MG63 (cell line): ENCODE results near the gene GNAS. TPM values are rescaled to one million over a fixed set of nuclear protein-coding genes. Genes with fewer than 3 reads are reported as not detected.
A peak's percentile ranks its signal among the peaks of the same experiment; 100 is the strongest.
"Not testable (repeated sequence)": the region's sequence is repeated elsewhere in the genome, so short reads cannot be mapped to it uniquely, and the experiment has no call there.

Source experiments
- DNase-seq: peaks from one replicate; pipeline ENCODE4 v3.0.0-alpha.2; 2020
- H3K27me3 ChIP-seq: fragments of 250-450 bp; sonication (Bioruptor Pico); 2 replicates; pipeline ENCODE4 v1.5.1; 2020; ENCODE audit warnings: mild to moderate bottlenecking, moderate library complexity
- H3K36me3 ChIP-seq: fragments of 250-450 bp; sonication (Bioruptor Pico); 2 replicates; pipeline ENCODE4 v1.5.1; 2020; ENCODE audit warnings: mild to moderate bottlenecking, moderate library complexity
- H3K4me3 ChIP-seq: fragments of 250-450 bp; sonication (Bioruptor Pico); 2 replicates; pipeline ENCODE4 v1.5.1; 2020; ENCODE audit warnings: mild to moderate bottlenecking, moderate library complexity
- H3K9me3 ChIP-seq: fragments of 250-450 bp; sonication (Bioruptor Pico); 2 replicates; pipeline ENCODE4 v1.5.1; 2020; ENCODE audit warnings: mild to moderate bottlenecking, moderate library complexity
- total RNA-seq: library from RNA; depleted of rRNA; stranded (reverse); fragments of >200 nt; shearing (Covaris generic); gene quantifications from 2 replicates; pipeline ENCODE4 v1.2.3, GENCODE V29; 2014; ENCODE audit warnings: low replicate concordance

GNAS gene
- total RNA-seq, 1 experiment from 2014 or later: 560 TPM

GRCh38 chr20:58822748-58823730, 29.5 kb upstream of the GNAS start:
- no peak overlapping the region for H3K4me3 ChIP-seq
- H3K27me3 ChIP-seq: no peaks in the 10 kb centered on the region
- H3K36me3 ChIP-seq: peaks cover 3% of the 10 kb centered on the region
- DNase-seq: no peak
- no peaks in the 10 kb centered on the region for H3K9me3 ChIP-seq

DNA sequence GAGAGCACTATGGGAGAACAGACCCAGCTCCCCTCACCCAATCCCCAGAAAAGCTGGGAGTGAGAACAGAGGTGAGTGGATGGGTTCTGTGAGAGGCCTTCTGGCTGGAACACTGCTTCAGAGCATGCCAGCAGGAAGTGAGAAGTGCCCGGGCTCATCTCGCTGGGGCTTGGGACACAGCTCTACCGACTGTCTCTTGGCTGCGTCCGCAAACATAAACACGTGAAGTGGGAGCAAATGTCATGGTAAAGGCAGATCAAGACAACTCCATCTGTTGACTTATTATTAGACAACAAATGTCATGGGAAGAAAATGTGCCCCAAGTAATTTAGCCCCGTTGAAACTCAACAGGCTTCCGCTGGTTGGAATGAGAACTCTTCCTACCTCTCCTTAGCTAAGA, 27.7 kb upstream of the GNAS start:
- H3K4me3 ChIP-seq: no peak overlapping the region
- H3K27me3 ChIP-seq: no peaks in the 10 kb centered on the region
- peaks cover 3% of the 10 kb centered on the region for H3K36me3 ChIP-seq
- DNase-seq: no peak
- no peaks in the 10 kb centered on the region for H3K9me3 ChIP-seq

GRCh38 chr20:58825450-58825849, 27.1 kb upstream of the GNAS start:
- H3K36me3 ChIP-seq: peaks cover 3% of the 10 kb centered on the region
- H3K9me3 ChIP-seq: no peaks in the 10 kb centered on the region
- DNase-seq: no peak
- no peaks in the 10 kb centered on the region for H3K27me3 ChIP-seq
- H3K4me3 ChIP-seq: no peak overlapping the region

- H3K4me3 ChIP-seq: no peak overlapping the region
- no peaks in the 10 kb centered on the region for H3K27me3 ChIP-seq
- H3K9me3 ChIP-seq: no peaks in the 10 kb centered on the region
- peaks cover 3% of the 10 kb centered on the region for H3K36me3 ChIP-seq
- no peak for DNase-seq
Observed at GRCh38 chr20:58826271-58826670, 26.2 kb upstream of the GNAS start.

DNA sequence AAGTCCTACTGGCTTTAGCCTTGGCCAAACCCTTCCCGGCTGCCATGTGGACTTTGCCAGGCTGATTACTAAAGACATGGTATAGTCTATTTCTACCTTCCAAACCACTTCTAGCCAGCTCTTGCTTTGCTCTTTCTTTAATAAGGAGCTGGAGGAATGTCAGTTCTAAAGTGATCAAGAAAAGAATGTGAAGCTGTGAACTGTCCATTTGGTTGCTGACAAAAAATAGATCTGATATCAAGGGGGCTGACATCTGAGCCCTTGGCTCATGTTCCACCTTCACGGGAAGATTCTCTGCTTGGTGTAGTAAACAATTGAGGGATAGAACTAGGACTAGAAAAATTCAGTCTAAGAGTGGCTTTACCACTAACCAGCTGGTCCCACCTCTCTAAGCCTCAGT, 24.4 kb upstream of the GNAS start:
- peaks cover 3% of the 10 kb centered on the region for H3K36me3 ChIP-seq
- H3K27me3 ChIP-seq: peaks cover 5% of the 10 kb centered on the region
- no peak overlapping the region for H3K4me3 ChIP-seq
- DNase-seq: no peak
- no peaks in the 10 kb centered on the region for H3K9me3 ChIP-seq

DNA sequence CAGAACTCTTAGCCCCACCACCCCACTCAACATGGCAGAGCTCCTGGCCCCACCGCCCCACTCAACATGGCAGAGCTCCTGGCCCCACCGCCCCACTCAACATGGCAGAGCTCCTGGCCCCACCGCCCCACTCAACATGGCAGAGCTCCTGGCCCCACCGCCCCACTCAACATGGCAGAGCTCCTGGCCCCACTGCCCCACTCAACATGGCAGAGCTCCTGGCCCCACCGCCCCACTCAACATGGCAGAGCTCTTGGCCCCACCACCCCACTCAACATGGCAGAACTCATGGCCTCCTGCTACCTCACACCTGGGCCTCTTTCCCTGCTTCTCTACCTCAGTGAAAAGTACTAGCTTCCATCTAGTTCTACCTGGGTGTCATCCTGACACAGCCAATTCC, 23.7 kb upstream of the GNAS start:
- H3K27me3 ChIP-seq, H3K9me3 ChIP-seq, H3K4me3 ChIP-seq, DNase-seq, H3K36me3 ChIP-seq: not testable (repeated sequence)

GRCh38 chr20:58829531-58829941, 23.0 kb upstream of the GNAS start:
- H3K9me3 ChIP-seq: no peaks in the 10 kb centered on the region
- no peak overlapping the region for H3K4me3 ChIP-seq
- DNase-seq: peak; percentile 66

GRCh38 chr20:58832457-58832856, 20.1 kb upstream of the GNAS start:
- H3K9me3 ChIP-seq: no peaks in the 10 kb centered on the region
- H3K4me3 ChIP-seq: no peak overlapping the region
- H3K36me3 ChIP-seq: peaks cover 3% of the 10 kb centered on the region; the same call in 1 of the 2 replicates
- peaks cover 14% of the 10 kb centered on the region for H3K27me3 ChIP-seq
- no peak for DNase-seq

More at GRCh38 chr20:58829531-58829941, 23.0 kb upstream of the GNAS start:
- Histone ChIP-seq H3K27me3 (peaks cover 5% of the 10 kb centered on the region), H3K36me3 (peaks cover 3% of the 10 kb centered on the region)

DNA sequence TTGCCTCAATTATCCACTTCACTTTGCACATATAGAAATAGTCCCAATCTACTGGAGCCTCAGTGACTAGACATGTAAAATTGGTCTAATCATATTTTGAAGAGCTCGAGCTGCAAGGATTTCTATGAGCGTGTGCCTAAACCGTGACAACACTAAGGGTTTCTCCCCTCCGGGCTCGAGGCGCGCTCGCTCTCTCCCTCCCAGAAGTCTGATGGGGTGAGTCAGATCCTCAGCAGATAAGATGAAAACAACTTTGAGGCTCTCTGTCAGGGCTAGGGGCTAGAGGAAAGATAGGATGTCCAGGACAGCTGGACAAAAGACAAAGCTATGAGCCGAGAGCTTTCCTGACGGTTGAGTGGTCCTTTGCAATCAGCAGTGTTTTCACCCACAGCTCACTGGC, 18.6 kb upstream of the GNAS start:
- peaks cover 15% of the 10 kb centered on the region for H3K27me3 ChIP-seq
- no peaks in the 10 kb centered on the region for H3K9me3 ChIP-seq
- no peaks in the 10 kb centered on the region for H3K36me3 ChIP-seq
- DNase-seq: no peak
- H3K4me3 ChIP-seq: no peak overlapping the region

DNA sequence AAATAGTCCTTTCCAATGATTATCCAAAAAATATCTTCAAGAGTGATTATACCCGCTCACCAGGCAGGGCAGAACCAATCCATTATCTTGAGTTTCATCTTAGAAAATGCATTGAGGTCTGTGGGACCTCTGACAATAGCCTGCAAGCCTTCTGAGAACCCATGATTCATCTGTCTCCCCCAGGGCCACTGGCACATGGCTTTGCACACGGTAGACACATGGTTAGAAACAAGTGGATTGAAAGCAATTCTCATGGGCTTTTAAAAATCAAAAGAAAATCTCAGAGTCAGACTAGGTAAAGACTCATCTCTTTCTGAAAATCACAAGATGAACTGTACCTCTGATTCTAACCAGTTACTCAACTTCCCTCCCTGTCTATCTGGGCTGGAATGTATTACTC, 17.3 kb upstream of the GNAS start:
- DNase-seq: no peak
- H3K4me3 ChIP-seq: no peak overlapping the region
- peaks cover 28% of the 10 kb centered on the region for H3K27me3 ChIP-seq

DNA sequence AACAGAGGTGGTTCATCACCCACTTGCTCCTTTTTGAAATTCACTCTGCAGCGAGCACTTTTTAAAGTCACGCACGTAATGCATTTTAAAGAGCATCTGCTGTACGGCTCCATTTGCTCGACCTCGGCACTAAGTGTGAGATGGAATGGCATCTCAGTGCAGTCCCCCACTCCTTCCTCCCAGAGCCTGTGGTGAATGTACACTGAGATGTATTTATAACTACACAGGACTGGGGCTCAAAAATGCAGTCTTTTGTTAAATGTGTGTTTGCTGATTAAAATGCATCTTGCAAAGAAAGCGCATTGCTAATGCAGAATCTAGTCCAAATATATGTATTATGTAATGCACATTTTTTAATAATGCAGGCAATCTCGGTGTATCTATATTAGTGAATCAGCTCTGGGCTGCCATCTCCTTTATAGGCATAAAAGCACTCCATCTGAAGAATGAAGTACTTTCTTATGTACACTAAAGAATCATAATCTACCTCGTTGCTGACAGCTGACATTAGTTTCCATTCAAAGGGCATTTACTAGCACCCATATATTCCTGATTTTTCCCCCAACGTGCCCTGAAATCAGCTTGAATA, 15.8 kb upstream of the GNAS start:
- peaks cover 43% of the 10 kb centered on the region for H3K27me3 ChIP-seq

More for the DNA sequence above, 17.3 kb upstream of the GNAS start:
- Histone ChIP-seq H3K36me3 (no peaks in the 10 kb centered on the region), H3K9me3 (no peaks in the 10 kb centered on the region)

DNA sequence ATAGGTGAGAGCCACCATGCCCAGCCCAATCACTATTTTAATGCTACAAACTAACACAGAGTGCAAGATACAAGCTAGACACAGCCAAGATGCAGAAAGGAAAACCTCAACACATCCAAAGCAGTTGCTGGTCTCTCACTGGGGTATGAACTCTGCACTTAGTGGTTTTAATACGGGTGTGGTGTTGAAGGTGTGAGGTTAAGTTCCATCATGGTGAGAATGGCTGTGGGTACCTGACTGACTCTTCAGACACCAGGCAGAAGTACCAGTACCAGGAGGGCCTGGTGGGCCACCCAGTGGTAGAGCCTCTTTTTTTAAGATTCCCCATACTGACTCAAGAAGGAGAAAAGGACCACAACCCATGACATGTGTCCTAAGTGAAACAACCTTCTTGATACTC, 14.8 kb upstream of the GNAS start:
- no peak for DNase-seq
- Histone ChIP-seq H3K36me3 (no peaks in the 10 kb centered on the region), H3K4me3 (no peak overlapping the region), H3K27me3 (peaks cover 45% of the 10 kb centered on the region), H3K9me3 (no peaks in the 10 kb centered on the region)

More for the DNA sequence above, 15.8 kb upstream of the GNAS start:
- no peaks in the 10 kb centered on the region for H3K36me3 ChIP-seq
- H3K4me3 ChIP-seq: no peak overlapping the region
- no peaks in the 10 kb centered on the region for H3K9me3 ChIP-seq
- DNase-seq: no peak

- Histone ChIP-seq H3K9me3 (no peaks in the 10 kb centered on the region), H3K27me3 (peaks cover 45% of the 10 kb centered on the region), H3K4me3 (no peak overlapping the region), H3K36me3 (no peaks in the 10 kb centered on the region)
- DNase-seq: no peak
Observed at GRCh38 chr20:58838174-58838573, 14.3 kb upstream of the GNAS start.

DNA sequence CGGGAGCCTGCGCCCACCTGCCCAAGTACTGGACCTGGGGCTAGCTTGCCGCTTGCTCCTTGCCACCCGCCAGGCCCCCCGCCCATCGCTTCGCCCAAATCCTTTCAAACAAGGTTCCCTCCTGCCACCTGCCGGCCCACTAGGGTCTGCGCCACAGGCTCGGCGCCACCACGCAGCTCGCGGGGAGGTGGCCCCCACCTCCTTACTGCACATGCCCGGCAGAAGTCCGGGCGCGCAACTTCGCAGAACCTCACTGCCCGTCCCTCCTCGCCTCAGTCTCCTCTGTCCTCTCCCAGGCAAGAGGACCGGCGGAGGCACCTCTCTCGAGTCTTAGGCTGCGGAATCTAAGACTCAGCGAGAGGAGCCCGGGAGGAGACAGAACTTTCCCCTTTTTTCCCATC, 13.0 kb upstream of the GNAS start:
- peak; percentile 61 for DNase-seq
- Histone ChIP-seq H3K9me3 (no peaks in the 10 kb centered on the region), H3K27me3 (peaks cover 52% of the 10 kb centered on the region), H3K36me3 (no peaks in the 10 kb centered on the region), H3K4me3 (peak overlapping the region; percentile 26)

DNA sequence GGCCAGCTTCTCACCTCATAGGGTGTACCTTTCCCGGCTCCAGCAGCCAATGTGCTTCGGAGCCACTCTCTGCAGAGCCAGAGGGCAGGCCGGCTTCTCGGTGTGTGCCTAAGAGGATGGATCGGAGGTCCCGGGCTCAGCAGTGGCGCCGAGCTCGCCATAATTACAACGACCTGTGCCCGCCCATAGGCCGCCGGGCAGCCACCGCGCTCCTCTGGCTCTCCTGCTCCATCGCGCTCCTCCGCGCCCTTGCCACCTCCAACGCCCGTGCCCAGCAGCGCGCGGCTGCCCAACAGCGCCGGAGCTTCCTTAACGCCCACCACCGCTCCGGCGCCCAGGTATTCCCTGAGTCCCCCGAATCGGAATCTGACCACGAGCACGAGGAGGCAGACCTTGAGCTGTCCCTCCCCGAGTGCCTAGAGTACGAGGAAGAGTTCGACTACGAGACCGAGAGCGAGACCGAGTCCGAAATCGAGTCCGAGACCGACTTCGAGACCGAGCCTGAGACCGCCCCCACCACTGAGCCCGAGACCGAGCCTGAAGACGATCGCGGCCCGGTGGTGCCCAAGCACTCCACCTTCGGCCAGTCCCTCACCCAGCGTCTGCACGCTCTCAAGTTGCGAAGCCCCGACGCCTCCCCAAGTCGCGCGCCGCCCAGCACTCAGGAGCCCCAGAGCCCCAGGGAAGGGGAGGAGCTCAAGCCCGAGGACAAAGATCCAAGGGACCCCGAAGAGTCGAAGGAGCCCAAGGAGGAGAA, 12.3 kb upstream of the GNAS start:
- Histone ChIP-seq H3K4me3 (peak overlapping the region; percentile 26), H3K36me3 (no peaks in the 10 kb centered on the region), H3K9me3 (no peaks in the 10 kb centered on the region), H3K27me3 (peaks cover 48% of the 10 kb centered on the region)
- DNase-seq: no peak

GRCh38 chr20:58840816-58841538, 11.5 kb upstream of the GNAS start:
- DNase-seq: no peak
- Histone ChIP-seq H3K4me3 (no peak overlapping the region), H3K9me3 (no peaks in the 10 kb centered on the region), H3K27me3 (peaks cover 44% of the 10 kb centered on the region), H3K36me3 (no peaks in the 10 kb centered on the region)
